Right lobe of liver (tissue), 4 donors: ENCODE data around the gene SLC26A3.

ENCODE experiments used
- CTCF ChIP-seq, 4 donors: fragments of 200-600 bp in 3 of 4; fragments of 450-650 bp in 1 of 4; IDR thresholded peaks; one replicate each; pipeline versions ENCODE4 v1.5.1 to v1.8.0; 2016 to 2022; ENCODE audit warnings: antibody characterized with exemption in 4 of 4, mild to moderate bottlenecking in 2 of 4
- POLR2A ChIP-seq: fragments of 450-650 bp; IDR thresholded peaks from one replicate; pipeline ENCODE4 v1.6.1; 2017; ENCODE audit warnings: antibody characterized with exemption, mild to moderate bottlenecking
- donor health status: DM: no; HTN: no; CAD: no.
- donor health status: DM: no; HTN: no; CAD: no.
- donor health status: DM: no; HTN: yes; CAD: no.

GRCh38 chr7:107842213-107842612, 39.2 kb upstream of the SLC26A3 start:
- no peak for TF ChIP-seq CTCF (IDR thresholded peaks at IDR 0.05)
- TF ChIP-seq POLR2A = no peak
